OCI-LY1 (cell line): ENCODE measurements around the gene GPR142.

Experiments used
- CTCF ChIP-seq: fragments of 200-600 bp; sonication (generic), shearing (Covaris generic); IDR thresholded peaks from 2 replicates; pipeline ENCODE4 v1.5.1; 2017; ENCODE audit warnings: mild to moderate bottlenecking, antibody characterized with exemption, low read length, moderate library complexity, mixed read lengths
- EZH2 ChIP-seq: fragments of 200-600 bp; sonication (generic), shearing (Covaris generic); IDR thresholded peaks from 2 replicates; pipeline ENCODE4 v1.8.0; 2017; ENCODE audit warnings: borderline replicate concordance, mixed run types, mild to moderate bottlenecking, antibody characterized with exemption, low read length, moderate library complexity, mixed read lengths

- TF ChIP-seq CTCF: no peak
- TF ChIP-seq EZH2: no peak
Measured at GRCh38 chr17:74347646-74348045, 19.7 kb upstream of the GPR142 start.
